A673 (cell line): Measurements from ENCODE around the gene OCLN. TPM values are rescaled to one million over a fixed set of nuclear protein-coding genes. Genes with fewer than 3 reads are reported as not detected.
"Not testable (repeated sequence)": the region's sequence is repeated elsewhere in the genome, so short reads cannot be mapped to it uniquely, and the experiment has no call there.

Experiments
- BruUV-seq: library from RNA; stranded (reverse); fragments of 400-500 nt; replicated peaks from 2 replicates; lab custom pipeline; 2021; lab: Mats Ljungman, UMichigan
- CTCF ChIA-PET: fragments of 300-600 bp; sonication (Branson Sonifier 250); formaldehyde crosslinking; loops from one replicate; lab custom pipeline; 2022; ENCODE audit warnings: antibody characterized with exemption; lab: Charles Lee
- POLR2A ChIA-PET: fragments of 300-600 bp; sonication (Branson Sonifier 250); formaldehyde crosslinking; loops from one replicate; lab custom pipeline; 2022; ENCODE audit warnings: antibody characterized with exemption; ENCODE audit not compliant: low non-redundant PET; lab: Charles Lee
- DNase-seq: peaks from one replicate; pipeline ENCODE4 v3.0.0-alpha.2; 2015; ENCODE audit warnings: low spot score
- H3K27ac ChIP-seq: fragments of 200-600 bp; sonication (generic); 2 replicates; pipeline ENCODE4 v1.5.1; 2016; ENCODE audit warnings: mixed run types, low read depth, mild to moderate bottlenecking, mixed read lengths, antibody characterized with exemption, low read length; ENCODE audit not compliant: poor library complexity, severe bottlenecking
- H3K27me3 ChIP-seq: fragments of 200-600 bp; sonication (generic); replicated peaks from 2 replicates; pipeline ENCODE4 v1.6.1; 2017; ENCODE audit warnings: mixed run types, low read depth, mild to moderate bottlenecking, mixed read lengths, antibody characterized with exemption, low read length; ENCODE audit not compliant: insufficient read depth, poor library complexity
- H3K36me3 ChIP-seq: fragments of 200-600 bp; sonication (generic); 2 replicates; pipeline ENCODE4 v1.6.1; 2016; ENCODE audit warnings: mixed run types, mild to moderate bottlenecking, mixed read lengths, antibody characterized with exemption, low read length; ENCODE audit not compliant: insufficient read depth, poor library complexity, severe bottlenecking
- H3K4me1 ChIP-seq: fragments of 200-600 bp; sonication (generic); 2 replicates; pipeline ENCODE4 v1.6.1; 2017; ENCODE audit warnings: mixed run types, mild to moderate bottlenecking, mixed read lengths, antibody characterized with exemption, low read length; ENCODE audit not compliant: insufficient read depth, poor library complexity, severe bottlenecking
- H3K4me3 ChIP-seq: fragments of 200-600 bp; sonication (generic); 2 replicates; pipeline ENCODE4 v1.5.1; 2016; ENCODE audit warnings: low read depth, mixed run types, mild to moderate bottlenecking, mixed read lengths, low read length; ENCODE audit not compliant: poor library complexity, severe bottlenecking
- H3K9me3 ChIP-seq: fragments of 200-600 bp; sonication (generic); 2 replicates; pipeline ENCODE4 v1.6.1; 2016; ENCODE audit warnings: mixed run types, low read depth, mild to moderate bottlenecking, mixed read lengths, antibody characterized with exemption, low read length; ENCODE audit not compliant: poor library complexity, severe bottlenecking
- EZH2 ChIP-seq: fragments of 200-600 bp; sonication (generic); IDR thresholded peaks from 2 replicates; pipeline ENCODE4 v1.6.1; 2017; ENCODE audit warnings: borderline replicate concordance, low read depth, mild to moderate bottlenecking, mixed read lengths, antibody characterized with exemption, low read length; ENCODE audit not compliant: poor library complexity, severe bottlenecking
- intact Hi-C: fragments of 100-400 bp; cut with micrococcal nuclease; formaldehyde crosslinking; loops from one replicate; pipeline ENCODE4 v1.10.0; 2022; ENCODE audit not compliant: unreplicated experiment
- total RNA-seq: library from RNA; stranded (reverse); gene quantifications from 2 replicates; pipeline ENCODE4 v1.2.3, GENCODE V29; 2021
- TF ChIP-seq, protein P1 (sequence below): fragments of 300-800, 200-600 bp; sonication (generic); conservative IDR thresholded peaks from 2 replicates; pipeline ENCODE4 v1.5.1; 2017; ENCODE audit warnings: low read depth, mild to moderate bottlenecking, antibody characterized with exemption, low read length, moderate library complexity, mixed read lengths

Gene OCLN
- total RNA-seq, 1 experiment from 2014 or later: 14.1 TPM

DNA sequence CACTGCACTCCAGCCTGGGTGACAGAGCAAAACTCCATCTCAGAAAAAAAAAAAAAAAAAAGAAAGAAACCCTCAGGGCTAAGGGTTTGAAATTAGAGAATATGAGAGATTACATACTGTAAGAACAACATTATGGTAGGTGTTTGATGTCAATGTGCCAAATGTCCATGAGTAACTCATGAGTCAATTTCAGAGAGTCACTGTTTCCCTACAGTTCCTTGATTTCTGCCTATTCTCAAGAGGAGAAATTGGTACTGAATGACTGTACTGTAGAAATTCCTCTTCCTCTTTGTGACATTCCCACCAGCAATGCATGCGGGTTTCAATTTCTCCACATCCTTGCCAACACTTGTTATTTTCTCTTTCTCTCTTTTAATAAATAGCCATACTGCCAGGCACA, 42.5 kb upstream of the OCLN start:
- TF ChIP-seq, protein P1, sequence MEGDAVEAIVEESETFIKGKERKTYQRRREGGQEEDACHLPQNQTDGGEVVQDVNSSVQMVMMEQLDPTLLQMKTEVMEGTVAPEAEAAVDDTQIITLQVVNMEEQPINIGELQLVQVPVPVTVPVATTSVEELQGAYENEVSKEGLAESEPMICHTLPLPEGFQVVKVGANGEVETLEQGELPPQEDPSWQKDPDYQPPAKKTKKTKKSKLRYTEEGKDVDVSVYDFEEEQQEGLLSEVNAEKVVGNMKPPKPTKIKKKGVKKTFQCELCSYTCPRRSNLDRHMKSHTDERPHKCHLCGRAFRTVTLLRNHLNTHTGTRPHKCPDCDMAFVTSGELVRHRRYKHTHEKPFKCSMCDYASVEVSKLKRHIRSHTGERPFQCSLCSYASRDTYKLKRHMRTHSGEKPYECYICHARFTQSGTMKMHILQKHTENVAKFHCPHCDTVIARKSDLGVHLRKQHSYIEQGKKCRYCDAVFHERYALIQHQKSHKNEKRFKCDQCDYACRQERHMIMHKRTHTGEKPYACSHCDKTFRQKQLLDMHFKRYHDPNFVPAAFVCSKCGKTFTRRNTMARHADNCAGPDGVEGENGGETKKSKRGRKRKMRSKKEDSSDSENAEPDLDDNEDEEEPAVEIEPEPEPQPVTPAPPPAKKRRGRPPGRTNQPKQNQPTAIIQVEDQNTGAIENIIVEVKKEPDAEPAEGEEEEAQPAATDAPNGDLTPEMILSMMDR: no peak
- no peak for TF ChIP-seq EZH2
- H3K27me3 ChIP-seq: no peaks in the 10 kb centered on the region
- no peaks in the 10 kb centered on the region for H3K36me3 ChIP-seq
- no peak for DNase-seq
- CTCF ChIA-PET: no interaction called here
- intact Hi-C loops: no loop called here
- BruUV-seq: no TSS peak
- no peak overlapping the region for H3K4me3 ChIP-seq
- no peaks in the 10 kb centered on the region for H3K9me3 ChIP-seq
- POLR2A ChIA-PET: no interaction called here
- no peaks in the 10 kb centered on the region for H3K4me1 ChIP-seq
- H3K27ac ChIP-seq: no peak overlapping the region

DNA sequence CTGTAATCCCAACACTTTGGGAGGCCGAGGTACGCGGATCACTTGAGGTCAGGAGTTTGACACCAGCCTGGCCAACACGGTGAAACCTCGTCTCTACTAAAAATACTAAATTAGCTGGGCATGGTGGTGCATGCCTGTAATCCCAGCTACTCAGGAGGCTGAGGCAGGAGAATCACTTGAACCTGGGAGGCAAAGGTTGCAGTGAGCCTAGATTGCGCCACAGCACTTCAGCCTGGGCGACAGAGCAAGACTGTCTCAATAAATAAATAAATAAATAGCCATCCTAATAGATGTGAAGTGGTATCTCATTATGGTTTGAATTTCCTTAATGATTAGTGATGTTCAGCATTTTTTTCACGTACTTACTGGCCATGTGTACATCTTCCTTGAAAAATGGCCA, 42.1 kb upstream of the OCLN start:
- POLR2A ChIA-PET, intact Hi-C loops, H3K27me3 ChIP-seq, CTCF ChIA-PET, DNase-seq, BruUV-seq, H3K36me3 ChIP-seq, H3K4me3 ChIP-seq, H3K9me3 ChIP-seq, H3K27ac ChIP-seq, H3K4me1 ChIP-seq: not testable (repeated sequence)

DNA sequence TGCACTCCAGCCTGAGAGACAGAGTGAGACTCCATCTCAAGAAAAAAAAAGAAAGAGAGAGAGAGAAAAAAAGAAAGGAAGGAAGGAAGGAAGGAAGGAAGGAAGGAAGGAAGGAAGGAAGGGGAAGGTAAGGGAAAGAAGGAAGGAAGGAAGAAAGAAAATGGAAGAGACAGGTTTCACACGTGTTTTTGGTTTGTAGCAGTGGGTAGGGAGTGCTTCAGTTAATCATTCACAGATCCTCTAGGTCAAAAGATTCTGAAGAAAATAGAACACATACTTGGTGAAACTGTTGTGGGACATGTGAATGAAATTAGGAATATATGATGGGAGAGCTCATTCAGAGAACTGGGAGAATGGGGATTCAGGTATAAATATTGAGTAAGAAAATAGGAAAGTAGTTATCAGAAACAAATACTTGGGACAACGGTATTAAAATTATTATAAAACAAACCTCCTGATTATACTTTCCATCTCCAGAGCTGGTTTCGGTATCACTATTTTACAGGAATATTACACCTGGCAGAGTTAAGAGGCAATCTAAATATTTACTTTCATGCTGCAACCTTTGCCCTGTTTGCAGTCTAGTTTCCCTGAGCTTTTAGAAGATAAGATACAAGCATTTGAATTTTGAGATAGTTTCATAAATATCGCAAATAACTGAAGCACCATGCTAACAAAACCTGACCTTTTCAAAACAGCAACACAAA, 40.5 kb upstream of the OCLN start:
- intact Hi-C loops: no loop called here
- POLR2A ChIA-PET: no interaction called here
- no peak for TF ChIP-seq EZH2
- TF ChIP-seq, protein P1: no peak

DNA sequence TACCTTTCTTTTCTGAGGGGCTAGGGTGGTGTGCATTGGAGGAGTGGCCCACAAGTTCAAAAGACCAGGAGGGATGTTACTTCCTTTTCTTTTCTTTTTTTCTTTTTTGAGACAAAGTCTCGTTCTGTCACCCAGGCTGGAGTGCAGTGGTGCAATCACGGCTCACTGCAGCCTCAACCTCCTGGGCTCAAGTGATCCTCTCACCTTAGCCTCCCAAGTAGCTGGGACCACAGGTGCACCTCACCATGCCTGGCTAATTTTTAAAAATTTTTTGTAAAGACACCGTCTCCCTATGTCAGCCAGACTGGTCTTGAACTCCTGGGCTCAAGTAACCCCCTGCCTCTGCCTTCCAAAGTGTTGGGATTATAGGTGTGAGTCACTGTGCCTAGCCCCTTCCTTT, 39.1 kb upstream of the OCLN start:
- H3K27ac ChIP-seq, intact Hi-C loops, POLR2A ChIA-PET, H3K4me1 ChIP-seq, H3K27me3 ChIP-seq, H3K36me3 ChIP-seq, DNase-seq, H3K9me3 ChIP-seq, H3K4me3 ChIP-seq, BruUV-seq: not testable (repeated sequence)
- CTCF ChIA-PET: interaction anchor here (0.5 kb wide), 1 partner anchor 16 kb away, joined by 4 read pairs; no protein-coding TSS in a partner anchor

More for the DNA sequence above, 40.5 kb upstream of the OCLN start:
- no peaks in the 10 kb centered on the region for H3K9me3 ChIP-seq
- no peak for DNase-seq
- no TSS peak for BruUV-seq
- H3K27ac ChIP-seq: no peak overlapping the region
- no peak overlapping the region for H3K4me3 ChIP-seq
- H3K27me3 ChIP-seq: no peaks in the 10 kb centered on the region
- no peaks in the 10 kb centered on the region for H3K36me3 ChIP-seq
- H3K4me1 ChIP-seq: no peaks in the 10 kb centered on the region
- CTCF ChIA-PET: no interaction called here
